CD4-positive, alpha-beta T cell treated with Interleukin-21 for 1 hour (primary cell): ENCODE results near the gene GAPDHS.

Experiments used
- DNase-seq: peaks from one replicate; pipeline ENCODE4 v3.0.0-alpha.2; 2020

The GAPDHS gene

GRCh38 chr19:35558400-35559280 is 25.4 kb downstream of the GAPDHS start:
- no peak for DNase-seq

DNA sequence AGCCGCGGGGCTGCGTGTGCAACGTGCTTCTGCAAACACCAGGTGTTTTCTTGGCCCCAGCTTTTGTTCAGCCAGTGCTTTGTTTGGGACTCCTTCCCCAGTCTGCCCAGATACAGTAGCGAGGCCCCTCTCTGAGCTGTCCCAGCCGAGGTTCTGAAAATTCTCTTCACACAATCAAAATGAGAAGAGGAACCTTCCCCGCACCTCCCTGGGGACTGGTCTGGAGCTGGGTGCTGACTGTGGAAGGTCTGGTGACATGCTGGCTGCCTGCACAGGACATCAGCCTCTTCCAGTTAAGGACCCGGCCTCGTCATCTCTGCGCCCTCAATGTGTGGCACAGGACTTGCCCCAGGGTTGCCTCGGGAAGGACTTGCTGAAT is 26.0 kb downstream of the GAPDHS start:
- DNase-seq, result no peak

- DNase-seq, result no peak
These were observed 26.5 kb downstream of the GAPDHS start for GRCh38 chr19:35559781-35560180.

- no peak for DNase-seq
These were observed 27.0 kb downstream of the GAPDHS start for GRCh38 chr19:35560271-35560670.

GRCh38 chr19:35560677-35561076 is 27.4 kb downstream of the GAPDHS start:
- DNase-seq, result no peak

- no peak for DNase-seq
These were observed 28.2 kb downstream of the GAPDHS start for GRCh38 chr19:35561436-35561835.

GRCh38 chr19:35562336-35562735 is 29.1 kb downstream of the GAPDHS start:
- DNase-seq, result no peak

- DNase-seq, result no peak
These were observed 29.5 kb downstream of the GAPDHS start for GRCh38 chr19:35562776-35563175.

DNA sequence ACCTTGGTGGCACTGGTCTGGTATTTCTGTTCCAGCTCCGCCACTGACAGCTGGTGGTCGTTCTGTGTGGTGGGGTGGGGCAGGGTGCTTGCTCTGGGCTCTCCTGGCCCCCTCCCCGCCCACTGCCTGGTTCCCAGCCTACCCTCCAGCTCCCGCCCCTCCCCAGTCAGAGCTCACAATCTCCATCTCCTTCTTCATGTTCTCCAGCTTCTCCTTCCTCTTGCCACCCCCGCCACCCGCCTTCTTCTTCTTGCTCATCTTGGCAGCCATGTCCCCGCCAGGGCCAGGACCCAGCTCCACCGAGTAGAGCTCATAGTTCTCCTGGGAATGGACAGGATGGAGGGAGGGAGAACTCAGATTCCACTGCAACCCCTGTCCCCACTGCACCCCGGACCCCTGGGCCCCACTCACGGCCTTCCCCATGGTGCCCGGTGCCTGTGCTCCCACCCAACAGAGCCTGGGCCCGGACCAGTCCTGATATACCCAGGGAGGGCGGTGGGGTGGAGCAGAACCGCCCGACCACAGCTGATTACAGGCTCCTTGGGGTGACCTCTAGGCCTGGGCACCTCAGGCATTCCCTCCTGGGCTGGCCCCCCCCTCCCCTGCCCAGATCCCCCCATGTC is 30.1 kb downstream of the GAPDHS start, which contains the start of gene ATP4A:
Gene ATP4A, minus strand, starts transcription at position 452 of the 623 bp plus-strand sequence. Its CDS starts 29 bp downstream, at position 423.
- no peak for DNase-seq

DNA sequence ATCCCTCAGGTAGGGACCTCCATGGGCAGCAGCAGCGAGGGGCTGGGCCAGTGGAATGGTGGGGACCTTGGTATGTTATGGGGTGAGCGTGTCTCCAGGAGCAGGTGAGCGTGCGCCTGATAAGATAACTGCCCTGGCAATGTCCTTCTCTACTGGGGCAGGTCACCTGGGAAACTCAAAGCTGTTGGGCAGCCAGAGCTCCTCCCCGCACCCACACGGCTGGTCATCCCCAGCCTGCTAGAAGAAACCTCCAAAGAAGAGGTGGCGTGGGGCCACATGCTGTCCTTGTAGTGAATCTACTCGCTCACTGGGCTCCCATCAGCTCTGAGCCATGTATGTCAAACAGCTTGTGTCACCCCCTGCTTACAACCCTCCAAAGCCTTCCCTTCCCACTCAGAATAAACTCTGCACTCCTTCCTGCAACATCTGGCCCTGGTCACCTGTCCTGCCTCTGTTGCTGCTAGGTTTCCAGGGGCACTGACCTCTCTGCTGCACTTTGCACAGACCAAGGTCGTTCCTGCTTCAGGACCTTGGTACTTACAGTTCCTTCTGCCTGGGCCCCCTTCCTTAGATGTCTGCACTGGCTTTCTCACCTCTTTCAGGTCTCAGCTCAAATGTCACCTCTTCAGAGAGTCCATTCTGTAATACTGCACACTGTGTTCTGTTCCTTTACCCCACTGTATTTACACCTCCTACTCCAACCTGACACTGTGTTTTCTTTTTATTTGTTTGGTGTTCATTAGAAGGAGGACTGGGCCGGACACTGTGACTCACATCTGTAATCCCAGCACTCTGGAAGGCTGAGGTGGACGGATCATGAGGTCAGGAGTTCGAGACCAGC is 32.0 kb downstream of the GAPDHS start:
- no peak for DNase-seq

- no peak for DNase-seq
These were observed 33.5 kb downstream of the GAPDHS start for GRCh38 chr19:35566738-35567137.

DNA sequence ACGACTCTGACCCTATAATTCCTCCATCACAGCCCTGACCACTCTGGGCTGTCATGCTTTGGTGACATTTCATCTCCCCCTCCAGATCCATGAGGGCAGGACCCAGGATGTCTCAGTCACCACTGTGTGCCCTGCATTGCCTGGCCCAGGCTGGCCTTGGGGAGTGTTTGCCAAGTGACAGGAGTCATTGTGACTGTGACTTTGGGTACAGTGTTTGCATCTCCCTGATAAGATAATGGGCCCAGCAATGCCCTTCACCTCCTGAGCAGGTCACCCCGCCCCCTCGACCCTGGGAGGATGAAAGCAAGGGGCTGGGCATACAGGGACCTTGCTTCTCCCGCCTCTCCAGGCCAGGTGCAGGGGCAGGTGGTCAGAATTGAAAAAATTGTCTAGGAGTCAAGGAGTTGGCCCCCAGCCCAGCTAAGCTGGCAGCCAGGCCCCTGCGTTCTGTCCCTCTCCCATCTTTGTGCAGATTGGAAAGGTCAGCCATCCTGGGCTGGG is 36.1 kb downstream of the GAPDHS start:
- no peak for DNase-seq

DNA sequence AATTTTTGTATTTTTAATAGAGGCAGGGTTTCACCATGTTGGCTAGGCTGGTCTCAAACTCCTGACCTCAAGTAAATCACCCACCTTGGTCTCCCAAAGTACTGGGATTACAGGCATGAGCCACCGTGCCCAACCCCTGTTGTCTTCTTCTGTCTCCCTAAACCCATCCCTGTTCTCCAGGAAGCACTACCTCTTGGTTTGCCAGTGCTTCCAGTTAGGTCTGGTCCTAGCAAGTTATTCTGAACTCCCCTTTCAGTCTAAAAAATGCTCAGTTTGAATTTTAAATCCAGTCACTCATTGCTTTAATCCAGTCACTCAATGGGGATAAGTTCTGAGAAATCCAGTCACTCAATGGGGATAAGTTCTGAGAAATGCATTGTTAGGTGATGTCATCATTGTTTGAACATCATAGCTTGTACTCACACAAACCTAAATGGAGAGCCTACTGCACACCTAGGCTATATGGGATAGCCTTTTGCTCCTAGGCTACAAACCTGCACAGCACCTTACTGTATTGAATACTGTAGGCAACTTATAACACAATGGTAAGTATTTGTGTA is 38.2 kb downstream of the GAPDHS start:
- no peak for DNase-seq

- DNase-seq, result no peak
These were observed 44.7 kb downstream of the GAPDHS start for GRCh38 chr19:35577918-35578317.

GRCh38 chr19:35578707-35579106 is 45.5 kb downstream of the GAPDHS start:
- DNase-seq, result no peak

DNA sequence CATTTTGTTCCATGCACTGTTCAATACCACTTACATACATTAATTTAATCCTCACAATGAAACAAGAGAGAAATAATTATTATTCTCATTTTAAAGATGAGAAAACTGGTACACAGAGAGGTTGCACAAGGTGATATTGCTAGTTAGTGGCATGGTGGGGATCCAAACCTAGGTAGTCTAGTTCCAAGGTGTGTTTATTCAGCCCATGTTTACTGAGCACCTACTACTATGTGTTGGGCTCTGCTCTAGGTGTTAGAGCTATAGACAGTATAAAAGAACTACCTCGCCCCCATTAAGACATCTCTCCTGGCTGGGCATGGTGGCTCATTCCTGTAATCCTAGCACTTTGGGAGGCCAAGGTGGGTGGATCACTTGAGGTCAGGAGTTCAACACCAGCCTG is 49.5 kb downstream of the GAPDHS start:
- no peak for DNase-seq

GRCh38 chr19:35585848-35586247 is 52.6 kb downstream of the GAPDHS start, which contains the start of gene PMIS2:
TSS of gene PMIS2 (plus strand) at chr19:35586173. CDS start at chr19:35586260, 87 bp downstream.
- peak; percentile 8 for DNase-seq

DNA sequence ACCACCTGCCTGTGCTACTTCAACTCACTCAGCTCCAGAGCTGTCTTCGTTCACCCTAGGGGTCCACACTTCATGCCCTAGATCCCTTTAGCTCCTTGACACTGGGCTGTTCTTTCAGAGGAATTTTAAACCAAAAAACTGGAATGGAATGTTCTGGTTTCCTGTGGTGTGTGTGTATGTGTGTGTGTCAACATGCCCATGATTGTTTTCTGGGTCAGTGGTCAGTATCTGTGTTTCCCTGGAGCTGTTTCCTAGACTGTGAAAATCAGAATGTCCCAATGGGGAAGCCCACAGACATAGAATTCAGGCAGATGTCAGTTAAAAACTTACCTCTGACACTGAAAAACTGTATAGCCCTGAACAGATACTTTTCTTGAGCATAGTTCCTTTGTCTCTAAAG is 54.1 kb downstream of the GAPDHS start:
- no peak for DNase-seq

GRCh38 chr19:35590875-35591274 is 57.6 kb downstream of the GAPDHS start:
- no peak for DNase-seq

- peak; percentile 44 for DNase-seq
These were observed 59.0 kb downstream of the GAPDHS start for GRCh38 chr19:35592226-35592625.
